Neural cell (in vitro differentiated cells): ENCODE measurements around the gene TMEM139. TPM values are rescaled to one million over a fixed set of nuclear protein-coding genes. Genes with fewer than 3 reads are reported as not detected.

Experiments
- H2AFZ ChIP-seq: fragments of 200-600, 300-800 bp; sonication (generic), shearing (Covaris generic); 2 replicates; pipeline ENCODE4 v1.6.0; 2014; ENCODE audit warnings: low read depth, mild to moderate bottlenecking, antibody characterized with exemption, low read length, moderate library complexity
- H3F3A ChIP-seq: fragments of 200-600 bp; shearing (Covaris generic); 2 replicates; pipeline ENCODE4 v1.6.1; 2016; ENCODE audit warnings: mild to moderate bottlenecking, moderate library complexity, mixed read lengths, antibody characterized with exemption, low read length; ENCODE audit not compliant: insufficient read depth, poor library complexity, severe bottlenecking
- H3K27ac ChIP-seq: fragments of 200-600, 300-800 bp; sonication (generic), shearing (Covaris generic); 2 replicates; pipeline ENCODE4 v1.5.1; 2014; ENCODE audit warnings: mild to moderate bottlenecking, low read length, moderate library complexity
- H3K27me3 ChIP-seq: fragments of 300-800, 200-600 bp; sonication (generic), shearing (Covaris generic); 2 replicates; pipeline ENCODE4 v1.6.0; 2014; ENCODE audit warnings: mild to moderate bottlenecking, low read depth, low read length, moderate library complexity; ENCODE audit not compliant: insufficient read depth
- H3K36me3 ChIP-seq: fragments of 300-800, 200-600 bp; sonication (generic), shearing (Covaris generic); 2 replicates; pipeline ENCODE4 v1.5.1; 2014; ENCODE audit warnings: mild to moderate bottlenecking, antibody characterized with exemption, low read length, moderate library complexity; ENCODE audit not compliant: insufficient read depth
- H3K4me2 ChIP-seq: fragments of 300-800, 200-600 bp; sonication (generic), shearing (Covaris generic); 2 replicates; pipeline ENCODE4 v1.6.0; 2014; ENCODE audit warnings: mild to moderate bottlenecking, low read length
- H3K4me3 ChIP-seq: fragments of 300-800, 200-600 bp; sonication (generic), shearing (Covaris generic); 2 replicates; pipeline ENCODE4 v1.5.1; 2014; ENCODE audit warnings: mild to moderate bottlenecking, low read length, moderate library complexity
- H3K79me2 ChIP-seq: fragments of 200-600 bp; shearing (Covaris generic); replicated peaks from 2 replicates; pipeline ENCODE4 v1.6.0; 2014; ENCODE audit warnings: mild to moderate bottlenecking, low read length, moderate library complexity; ENCODE audit not compliant: insufficient read depth
- H3K9ac ChIP-seq: fragments of 300-800, 200-600 bp; sonication (generic), shearing (Covaris generic); 2 replicates; pipeline ENCODE4 v1.6.1; 2016; ENCODE audit warnings: mild to moderate bottlenecking, low read length, mixed read lengths
- H3K9me2 ChIP-seq: fragments of 200-600 bp; shearing (Covaris generic); 2 replicates; pipeline ENCODE4 v1.6.1; 2016; ENCODE audit warnings: mild to moderate bottlenecking, low read length, mixed read lengths; ENCODE audit not compliant: insufficient read depth
- H3K9me3 ChIP-seq: fragments of 200-600, 300-800 bp; sonication (generic), shearing (Covaris generic); 2 replicates; pipeline ENCODE4 v1.6.1; 2016; ENCODE audit warnings: mild to moderate bottlenecking, mixed run types, low read length, moderate library complexity, mixed read lengths
- H4K20me1 ChIP-seq: fragments of 200-600 bp; shearing (Covaris generic); 2 replicates; pipeline ENCODE4 v1.6.1; 2016; ENCODE audit warnings: mild to moderate bottlenecking, mixed run types; ENCODE audit not compliant: insufficient read depth
- CTCF ChIP-seq: fragments of 450-650 bp; IDR thresholded peaks from 2 replicates; pipeline ENCODE4 v1.5.1; 2014; ENCODE audit warnings: antibody characterized with exemption, mild to moderate bottlenecking, moderate library complexity; ENCODE audit not compliant: poor library complexity, severe bottlenecking
- EP300 ChIP-seq: fragments of 450-650 bp; conservative IDR thresholded peaks from 2 replicates; pipeline ENCODE4 v1.6.1; 2014; ENCODE audit warnings: antibody characterized with exemption, mild to moderate bottlenecking, moderate library complexity; ENCODE audit not compliant: poor library complexity, severe bottlenecking
- EZH2 ChIP-seq: fragments of 200-600, 300-800 bp; shearing (Covaris generic), sonication (generic); IDR thresholded peaks from 2 replicates; pipeline ENCODE4 v1.6.1; 2014; ENCODE audit warnings: antibody characterized with exemption, low read length, borderline replicate concordance, mild to moderate bottlenecking; ENCODE audit not compliant: insufficient read depth, poor library complexity, severe bottlenecking
- MXI1 ChIP-seq: fragments of 450-650 bp; conservative IDR thresholded peaks from 2 replicates; pipeline ENCODE4 v1.6.1; 2014; ENCODE audit warnings: antibody characterized with exemption, mild to moderate bottlenecking; ENCODE audit not compliant: poor library complexity, severe bottlenecking
- POLR2AphosphoS5 ChIP-seq: IDR thresholded peaks from 2 replicates; pipeline ENCODE4 v1.6.1; 2012
- RAD21 ChIP-seq: fragments of 450-650 bp; conservative IDR thresholded peaks from 2 replicates; pipeline ENCODE4 v1.6.1; 2014; ENCODE audit warnings: antibody characterized with exemption, mild to moderate bottlenecking, moderate library complexity
- REST ChIP-seq: IDR thresholded peaks from 2 replicates; pipeline ENCODE4 v1.6.1; 2012; ENCODE audit warnings: borderline replicate concordance
- SMC3 ChIP-seq: fragments of 450-650 bp; conservative IDR thresholded peaks from 2 replicates; pipeline ENCODE4 v1.6.1; 2014; ENCODE audit warnings: antibody characterized with exemption, mild to moderate bottlenecking, moderate library complexity; ENCODE audit not compliant: poor library complexity
- TAF1 ChIP-seq: IDR thresholded peaks from 2 replicates; pipeline ENCODE4 v1.6.1; 2012; ENCODE audit warnings: low read depth
- polyA plus RNA-seq: library from polyadenylated mRNA; depleted of rRNA; stranded (reverse); fragments of >200 nt; gene quantifications from 2 replicates; pipeline ENCODE4 v1.2.3, GENCODE V29; 2014

Gene TMEM139
- polyA plus RNA-seq, 1 donor from 2014 or later: not detected

- Histone ChIP-seq H3K9ac (no peak overlapping the region), H3K79me2 (no peaks in the 10 kb centered on the region), H2AFZ (no peak overlapping the region), H3F3A (no peaks in the 10 kb centered on the region), H3K27me3 (no peaks in the 10 kb centered on the region), H3K36me3 (no peaks in the 10 kb centered on the region), H3K4me2 (no peak overlapping the region), H3K9me2 (no peaks in the 10 kb centered on the region), H3K9me3 (no peaks in the 10 kb centered on the region), H4K20me1 (no peaks in the 10 kb centered on the region), H3K4me3 (no peak overlapping the region), H3K27ac (no peak overlapping the region)
- TF ChIP-seq EZH2 (no peak), SMC3 (no peak), EP300 (no peak), RAD21 (no peak), MXI1 (no peak), TAF1 (no peak), POLR2AphosphoS5 (no peak), CTCF (no peak)
Observed at GRCh38 chr7:143280160-143280559, 4.6 kb upstream of the TMEM139 start.

GRCh38 chr7:143280566-143280965 lies 4.2 kb upstream of the TMEM139 start:
- TF ChIP-seq SMC3 (no peak), RAD21 (no peak), POLR2AphosphoS5 (no peak), REST (no peak), EP300 (no peak), EZH2 (no peak), MXI1 (no peak), TAF1 (no peak), CTCF (no peak)
- Histone ChIP-seq H2AFZ (no peak overlapping the region), H3K9me3 (no peaks in the 10 kb centered on the region), H3K4me3 (no peak overlapping the region), H4K20me1 (no peaks in the 10 kb centered on the region), H3K9me2 (no peaks in the 10 kb centered on the region), H3K27ac (no peak overlapping the region), H3K27me3 (no peaks in the 10 kb centered on the region), H3K36me3 (no peaks in the 10 kb centered on the region), H3F3A (no peaks in the 10 kb centered on the region), H3K4me2 (no peak overlapping the region), H3K79me2 (no peaks in the 10 kb centered on the region), H3K9ac (no peak overlapping the region)
